ENCODE results near the gene CSAG1.
"Not testable (repeated sequence)": the region's sequence is repeated elsewhere in the genome, so short reads cannot be mapped to it uniquely, and the experiment has no call there.

- TF ChIP-seq, protein P1, sequence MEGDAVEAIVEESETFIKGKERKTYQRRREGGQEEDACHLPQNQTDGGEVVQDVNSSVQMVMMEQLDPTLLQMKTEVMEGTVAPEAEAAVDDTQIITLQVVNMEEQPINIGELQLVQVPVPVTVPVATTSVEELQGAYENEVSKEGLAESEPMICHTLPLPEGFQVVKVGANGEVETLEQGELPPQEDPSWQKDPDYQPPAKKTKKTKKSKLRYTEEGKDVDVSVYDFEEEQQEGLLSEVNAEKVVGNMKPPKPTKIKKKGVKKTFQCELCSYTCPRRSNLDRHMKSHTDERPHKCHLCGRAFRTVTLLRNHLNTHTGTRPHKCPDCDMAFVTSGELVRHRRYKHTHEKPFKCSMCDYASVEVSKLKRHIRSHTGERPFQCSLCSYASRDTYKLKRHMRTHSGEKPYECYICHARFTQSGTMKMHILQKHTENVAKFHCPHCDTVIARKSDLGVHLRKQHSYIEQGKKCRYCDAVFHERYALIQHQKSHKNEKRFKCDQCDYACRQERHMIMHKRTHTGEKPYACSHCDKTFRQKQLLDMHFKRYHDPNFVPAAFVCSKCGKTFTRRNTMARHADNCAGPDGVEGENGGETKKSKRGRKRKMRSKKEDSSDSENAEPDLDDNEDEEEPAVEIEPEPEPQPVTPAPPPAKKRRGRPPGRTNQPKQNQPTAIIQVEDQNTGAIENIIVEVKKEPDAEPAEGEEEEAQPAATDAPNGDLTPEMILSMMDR (IDR thresholded peaks at IDR 0.05), result not testable (repeated sequence)
- TF ChIP-seq POLR2AphosphoS5 (IDR thresholded peaks at IDR 0.05), result not testable (repeated sequence)
Measured at GRCh38 chrX:152681012-152681411, 52.5 kb downstream of the CSAG1 start.

All from breast epithelium (tissue), 3 donors.